HG03342 (cell line): Measurements from ENCODE around the gene CDYL.

Experiments used
- ATAC-seq: cut with Tn5 transposase; IDR thresholded peaks from one replicate; pipeline ENCODE4 v1.9.1; 2021; ENCODE audit warnings: mild to moderate bottlenecking, moderate library complexity; ENCODE audit not compliant: unreplicated experiment

The CDYL gene

DNA sequence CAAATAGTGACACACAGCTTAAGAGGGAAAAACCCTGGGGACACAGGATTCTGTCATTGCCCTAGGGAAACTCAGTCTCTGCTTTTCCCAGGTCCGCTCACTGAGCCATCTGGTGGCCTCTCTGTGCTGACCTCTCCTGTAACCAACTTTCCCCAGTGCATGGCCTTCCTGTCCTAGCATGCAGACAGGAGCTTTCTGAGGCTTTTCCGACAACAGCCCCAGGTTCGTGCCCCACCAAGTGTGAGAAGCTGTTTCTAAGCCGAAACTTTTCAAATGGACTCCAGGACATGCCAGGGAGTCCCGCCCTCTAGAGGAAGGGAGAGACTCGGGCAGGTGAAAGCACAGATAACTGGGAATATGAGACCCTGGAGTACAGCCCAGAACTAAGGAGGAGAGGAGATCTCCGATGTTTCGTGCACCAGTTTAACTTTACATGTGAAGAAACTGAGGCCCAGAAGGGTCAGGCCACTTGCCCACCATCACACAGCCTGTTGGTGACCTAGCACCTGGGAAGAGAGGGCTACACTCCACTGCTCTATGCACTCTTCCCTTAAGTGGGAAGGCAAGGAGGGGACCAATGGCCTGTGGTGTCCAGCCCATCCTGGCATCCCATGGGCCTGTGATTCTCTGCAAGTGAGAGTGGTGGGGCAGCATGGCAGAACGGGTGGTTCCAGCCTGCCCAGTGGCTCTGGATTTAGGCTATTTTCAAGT is 181.5 kb downstream of the CDYL start:
- ATAC-seq: no peak

DNA sequence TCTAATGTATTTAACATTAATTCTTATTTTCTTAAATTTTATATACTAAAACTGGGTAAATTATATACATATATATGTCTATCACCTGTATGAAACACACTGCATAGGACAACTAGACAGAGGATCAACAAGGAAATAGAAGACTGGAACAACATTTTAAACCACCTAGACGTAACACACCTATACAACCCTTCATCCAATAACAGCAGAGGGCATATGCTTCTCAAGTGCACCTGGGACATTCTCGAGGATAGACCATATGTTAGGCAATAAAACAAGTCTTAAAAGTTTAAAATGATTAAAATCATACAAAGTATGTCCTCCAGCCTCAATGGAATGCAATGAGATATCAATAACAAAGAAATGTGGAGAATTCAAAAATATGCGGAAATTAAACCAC is 182.4 kb downstream of the CDYL start:
- ATAC-seq: no peak

DNA sequence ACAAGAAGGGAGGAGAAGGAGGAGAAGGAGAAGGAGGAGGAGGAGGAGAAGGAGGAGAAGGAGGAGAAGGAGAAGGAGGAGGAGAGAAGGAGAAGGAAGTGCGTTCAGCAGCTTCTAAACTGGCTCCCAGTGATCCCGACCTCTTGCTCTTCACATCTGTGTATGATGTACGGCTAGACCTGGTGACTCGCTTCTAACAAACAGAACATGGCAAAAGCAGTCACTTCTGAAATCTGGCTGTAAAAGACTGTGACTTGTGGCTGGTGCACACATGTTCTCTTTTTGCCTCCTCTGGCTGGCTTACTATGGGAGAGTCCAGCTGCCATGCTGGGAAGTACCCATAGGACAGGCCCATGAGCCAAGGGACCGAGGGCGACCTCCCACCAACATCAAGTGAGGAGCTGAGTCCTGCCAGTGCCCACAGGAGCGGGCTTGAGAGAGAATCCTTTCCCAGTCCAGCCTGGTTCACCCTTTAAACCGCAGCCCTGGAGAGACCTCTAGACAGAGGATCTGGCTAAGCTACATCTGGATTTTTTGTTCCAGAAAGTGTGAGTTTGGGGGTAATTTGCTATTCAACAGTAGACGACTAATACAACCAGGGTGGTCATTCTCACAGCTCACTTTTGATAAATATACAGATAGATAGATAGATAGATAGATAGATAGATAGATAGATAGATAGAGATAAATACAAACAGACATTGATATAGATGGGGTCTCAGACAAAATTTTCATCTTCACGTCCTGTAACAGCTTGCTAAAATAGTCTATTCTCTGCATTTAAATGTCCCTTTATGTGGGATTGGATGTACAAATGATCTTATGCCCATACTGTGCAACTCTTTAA is 185.3 kb downstream of the CDYL start:
- no peak for ATAC-seq

DNA sequence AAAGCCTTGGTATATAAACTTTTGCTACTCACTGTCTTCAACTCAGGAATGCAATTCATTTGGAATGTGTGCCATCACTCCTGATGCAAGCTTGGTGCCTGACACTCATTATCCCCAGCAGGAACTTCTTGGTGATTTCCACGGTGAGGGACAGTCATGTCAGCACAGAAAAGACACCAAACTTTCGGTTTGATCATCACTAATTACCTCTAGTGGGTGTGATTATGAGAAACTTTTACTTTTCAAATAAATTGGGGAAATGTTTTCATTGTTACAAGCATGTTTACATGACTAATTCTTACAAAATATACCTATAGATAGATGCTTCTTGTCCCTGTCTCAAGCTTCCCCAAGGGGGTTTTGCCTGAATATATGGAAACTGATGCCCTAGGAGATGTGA is 186.7 kb downstream of the CDYL start:
- ATAC-seq: no peak

DNA sequence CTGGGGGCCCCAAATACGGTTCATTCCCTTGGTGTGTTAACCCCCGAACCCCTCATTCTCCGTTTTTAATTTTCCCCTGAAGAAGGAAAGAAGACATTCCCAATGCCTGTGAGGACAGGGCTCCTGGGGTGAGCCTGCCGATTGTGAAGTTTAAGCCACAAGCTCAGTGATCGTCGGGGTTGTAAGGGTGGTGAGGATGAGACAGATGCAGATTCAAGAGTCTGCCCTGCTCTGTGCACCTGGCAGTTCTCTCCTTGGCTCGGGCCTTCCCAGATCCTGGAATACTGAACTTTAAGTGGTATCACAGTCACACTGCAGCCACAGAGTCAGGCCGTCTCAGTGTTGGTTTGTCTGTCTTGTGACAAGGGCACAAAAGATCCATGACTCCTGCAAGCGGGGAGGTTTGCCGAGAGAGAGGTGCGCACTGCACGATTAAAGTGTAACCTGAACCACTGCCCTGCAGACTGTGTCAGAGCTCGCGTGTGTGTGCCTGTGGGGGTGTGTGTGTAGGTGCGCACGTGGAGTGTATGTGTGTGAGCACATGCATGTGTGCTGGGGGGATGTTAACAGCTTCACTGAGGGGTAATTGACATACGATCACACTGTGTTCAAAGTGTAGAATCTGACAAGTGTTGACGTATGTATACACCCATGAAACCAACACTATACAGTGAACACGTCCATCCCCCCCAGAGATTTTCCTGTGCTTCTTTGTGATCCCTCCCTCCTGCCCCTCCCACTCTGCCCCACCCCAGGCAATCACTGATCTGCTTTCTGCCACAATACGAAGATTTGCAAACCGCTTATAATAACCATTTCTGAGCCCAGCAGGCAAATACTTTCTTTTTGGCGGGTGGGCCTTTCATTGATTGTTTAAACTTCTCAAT is 188.7 kb downstream of the CDYL start:
- no peak for ATAC-seq

DNA sequence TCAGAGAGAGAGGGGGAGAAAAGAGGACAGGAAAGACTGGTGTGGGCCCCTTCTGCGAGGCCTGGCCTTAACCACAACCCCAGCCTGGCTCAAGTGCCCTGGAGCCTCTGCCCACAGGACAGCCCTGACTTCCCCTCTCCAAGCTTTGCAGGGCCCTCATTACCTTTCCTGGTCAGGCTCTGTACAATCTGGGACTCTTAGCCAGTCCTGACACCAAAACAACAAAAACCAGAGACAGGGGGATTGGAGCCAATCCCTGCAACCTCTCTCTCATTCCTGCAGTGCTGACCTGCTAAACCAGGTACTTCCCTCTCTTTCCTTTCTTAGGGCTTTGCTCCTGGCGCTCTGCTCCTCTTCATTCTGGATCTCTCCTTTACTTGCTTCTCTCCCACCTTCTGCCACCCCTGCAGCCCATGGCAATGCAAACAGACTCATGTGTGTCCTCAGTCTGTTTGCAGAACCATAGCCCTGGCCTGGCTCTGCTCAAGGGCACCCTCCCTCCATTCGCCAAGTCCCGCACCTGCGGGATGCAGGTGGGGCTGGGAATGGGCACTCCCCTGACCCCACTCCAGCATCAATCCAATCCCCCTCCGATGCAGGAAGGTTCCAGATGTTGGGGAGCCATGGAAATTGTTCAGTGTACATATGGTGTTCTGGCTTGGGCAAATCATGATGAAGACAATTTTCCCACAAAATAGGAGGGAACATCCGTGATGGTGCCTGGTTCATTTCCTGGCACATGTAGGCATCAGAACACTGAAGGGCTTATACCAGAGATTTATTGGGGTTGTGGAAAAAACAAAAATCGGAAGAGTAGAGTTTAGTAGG is 189.6 kb downstream of the CDYL start:
- ATAC-seq: no peak

DNA sequence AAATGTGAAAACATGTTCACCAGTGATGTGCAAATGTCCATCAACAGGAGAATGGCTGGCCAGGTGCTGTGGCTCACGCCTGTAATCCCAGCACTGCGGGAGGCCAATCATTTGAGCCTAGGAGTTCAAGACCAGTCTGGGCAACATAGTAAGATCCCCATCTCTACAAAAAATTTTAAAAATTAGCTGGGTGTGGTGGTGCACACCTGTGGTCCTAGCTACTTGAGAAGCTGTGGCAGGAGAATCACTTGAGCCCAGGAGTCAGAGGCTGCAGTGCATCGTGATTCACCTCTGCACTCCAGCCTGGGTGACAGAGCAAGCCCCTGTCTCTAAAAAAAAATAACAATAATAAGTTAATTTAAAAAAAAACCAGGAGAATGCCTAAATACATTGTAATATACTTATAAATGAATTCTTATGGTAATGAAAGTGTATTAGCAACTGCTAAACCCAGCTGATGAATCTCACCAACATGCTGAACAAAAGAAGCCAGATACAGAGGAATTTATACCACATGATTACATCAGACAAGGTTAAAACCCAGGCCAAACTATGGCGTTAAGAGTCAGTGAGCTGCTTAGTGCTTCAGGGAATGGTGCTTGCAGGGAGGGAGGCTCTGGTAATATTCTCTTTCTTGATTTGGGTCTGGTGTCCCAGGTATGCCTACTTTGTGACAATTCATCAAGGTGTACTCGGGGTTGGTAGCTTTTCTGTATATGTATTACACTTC is 191.3 kb downstream of the CDYL start:
- no peak for ATAC-seq

DNA sequence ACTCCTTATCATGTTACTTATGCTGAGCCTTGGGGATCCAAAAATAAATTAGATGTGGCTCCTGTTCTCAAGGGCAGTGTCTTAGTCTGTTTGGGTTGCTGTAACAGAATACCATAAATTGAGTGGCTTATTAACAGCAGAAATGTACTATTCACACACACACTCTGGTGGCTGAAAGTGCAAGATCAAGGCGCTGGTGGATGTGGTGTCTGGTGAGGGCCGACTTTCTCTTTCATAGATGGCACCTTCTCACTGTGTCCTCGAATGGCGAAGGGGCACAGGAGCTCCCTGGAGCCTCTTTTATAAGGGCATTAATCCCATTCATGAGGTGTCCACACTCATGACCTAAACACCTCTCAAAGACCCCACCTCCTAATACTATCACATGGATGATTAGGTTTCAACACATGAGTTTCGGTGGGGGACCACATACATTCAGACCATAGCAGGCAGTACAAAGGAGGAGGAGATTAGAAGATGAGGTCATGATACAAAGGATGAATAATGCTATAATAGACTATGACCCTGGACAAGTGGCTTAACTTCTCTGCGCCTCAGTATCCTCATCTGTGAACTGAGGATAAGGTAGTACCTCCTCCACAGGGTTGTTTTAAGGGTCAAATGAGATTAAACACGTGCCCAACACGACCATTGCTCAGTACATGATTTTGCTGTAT is 193.5 kb downstream of the CDYL start:
- no peak for ATAC-seq

DNA sequence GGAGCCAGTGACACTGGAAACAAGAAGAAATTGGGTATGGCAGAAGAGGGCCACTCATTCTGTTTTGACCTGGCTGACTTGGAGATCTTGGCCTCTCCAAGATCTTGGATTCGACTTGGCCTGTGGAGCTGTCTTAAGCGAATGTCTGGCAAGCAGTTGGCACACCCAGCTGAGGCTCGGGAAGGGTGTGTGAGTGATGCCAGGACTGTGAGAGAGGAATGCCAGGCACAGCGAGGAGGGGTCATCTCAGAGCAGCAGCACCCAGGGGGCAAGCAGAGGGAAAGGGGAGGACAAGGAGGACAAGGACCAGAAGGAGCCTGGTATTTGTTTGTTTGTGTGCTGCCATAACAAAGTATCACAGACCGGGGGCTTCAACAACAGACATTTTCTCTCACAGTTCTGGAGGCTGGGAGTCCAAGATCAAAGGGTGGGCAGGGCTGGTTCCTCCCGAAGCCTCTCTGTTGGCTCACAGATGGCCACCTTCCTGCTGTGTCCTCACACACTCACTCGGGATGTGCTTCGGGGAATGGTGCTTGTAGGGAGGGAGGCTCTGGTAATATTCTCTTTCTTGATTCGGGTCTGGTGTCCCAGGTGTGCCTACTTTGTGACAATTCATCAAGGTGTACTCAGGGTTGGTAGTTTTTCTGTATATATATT is 194.7 kb downstream of the CDYL start:
- ATAC-seq: no peak

DNA sequence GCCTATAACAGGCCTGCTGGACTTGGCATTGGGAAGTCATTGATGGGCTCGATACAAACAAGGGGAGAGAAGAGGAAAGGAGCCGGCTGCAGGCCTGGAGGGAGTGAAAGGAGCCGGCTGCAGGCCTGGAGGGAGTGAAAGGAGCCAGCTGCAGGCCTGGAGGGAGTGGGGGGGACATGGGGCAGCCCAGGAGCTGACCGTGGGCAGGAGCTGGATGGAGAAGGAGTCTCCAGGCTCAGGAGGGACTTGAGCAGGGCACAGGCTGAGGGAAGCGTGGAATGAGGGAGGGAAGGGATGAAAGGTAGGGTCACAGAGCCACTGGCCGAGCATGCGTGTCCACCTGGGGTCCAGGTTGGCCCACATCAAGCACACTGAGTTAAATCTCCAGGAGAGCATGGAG is 195.6 kb downstream of the CDYL start:
- ATAC-seq: no peak

DNA sequence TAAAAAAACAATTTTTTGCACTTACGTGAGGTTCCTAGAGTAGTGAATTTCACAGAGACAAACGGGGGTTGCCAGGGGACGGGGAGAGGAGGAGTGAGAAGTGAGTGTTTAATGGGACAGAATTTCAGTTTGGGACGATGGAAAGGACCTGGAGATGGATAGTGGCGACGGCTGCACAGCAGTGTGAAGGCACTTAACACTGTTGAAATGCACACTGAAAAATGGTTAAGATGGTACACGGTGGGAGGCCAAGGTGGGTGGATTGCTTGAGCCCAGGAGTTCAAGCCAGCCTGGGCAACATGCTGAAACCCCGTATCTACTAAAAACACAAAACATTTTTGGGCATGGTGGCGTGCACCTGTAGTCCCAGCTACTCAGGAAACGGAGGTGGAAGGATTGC is 196.2 kb downstream of the CDYL start:
- ATAC-seq: no peak

DNA sequence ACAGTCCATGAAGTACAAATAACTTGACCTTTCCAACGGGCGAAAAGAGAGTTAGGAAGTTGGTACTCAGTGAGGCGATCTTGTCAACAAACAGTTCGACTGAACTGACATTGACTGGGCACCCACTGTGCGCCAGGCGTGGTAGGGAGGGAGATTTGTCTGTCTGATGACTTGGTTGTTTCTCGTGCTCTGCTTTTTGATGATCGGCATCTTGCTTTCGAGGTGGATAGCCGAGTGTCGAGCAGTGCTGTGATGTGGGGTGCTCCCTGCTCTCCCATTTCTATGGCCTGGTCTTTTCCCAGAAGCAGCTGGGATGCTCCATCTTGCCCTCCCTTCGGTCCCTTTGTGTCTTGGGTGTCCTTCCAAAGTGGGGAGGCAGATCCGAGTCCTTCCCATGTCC is 197.2 kb downstream of the CDYL start:
- ATAC-seq: no peak

DNA sequence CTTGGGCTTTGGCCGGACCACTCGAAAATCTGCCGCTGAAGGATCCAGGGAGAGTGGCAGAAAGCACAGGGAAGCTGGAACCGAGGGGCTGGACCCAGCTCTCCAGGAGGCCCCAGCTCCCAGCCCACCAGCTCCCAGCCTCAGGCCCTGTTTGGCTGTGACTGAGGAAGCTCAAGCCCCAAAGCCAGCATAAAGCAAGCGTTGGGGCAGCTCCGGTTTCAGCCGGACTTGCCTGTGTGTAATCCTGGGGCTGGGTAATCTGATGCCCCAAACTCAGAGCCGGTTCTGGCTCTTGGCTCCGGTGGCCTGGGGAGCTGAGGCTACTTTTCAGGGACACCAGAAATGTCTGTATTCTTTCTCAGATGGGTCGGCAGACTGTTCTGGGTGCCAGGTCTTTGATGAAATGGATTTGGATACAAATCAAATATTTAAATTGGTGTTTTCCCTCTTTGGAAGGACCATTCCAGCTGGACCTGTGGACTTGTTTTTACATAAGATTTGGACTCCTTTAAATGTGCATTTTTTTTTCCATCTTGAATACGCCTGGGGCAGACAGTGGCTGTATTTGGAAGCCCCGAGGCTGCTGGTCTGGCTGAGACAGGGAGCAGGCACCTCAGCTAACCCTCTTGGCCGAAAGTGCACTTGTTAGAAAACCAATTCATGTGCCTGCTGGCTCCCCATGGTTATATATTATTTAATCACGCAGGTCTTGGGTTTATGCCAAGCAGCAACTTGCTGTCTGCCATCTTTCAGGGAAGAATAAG is 198.0 kb downstream of the CDYL start:
- ATAC-seq: no peak

DNA sequence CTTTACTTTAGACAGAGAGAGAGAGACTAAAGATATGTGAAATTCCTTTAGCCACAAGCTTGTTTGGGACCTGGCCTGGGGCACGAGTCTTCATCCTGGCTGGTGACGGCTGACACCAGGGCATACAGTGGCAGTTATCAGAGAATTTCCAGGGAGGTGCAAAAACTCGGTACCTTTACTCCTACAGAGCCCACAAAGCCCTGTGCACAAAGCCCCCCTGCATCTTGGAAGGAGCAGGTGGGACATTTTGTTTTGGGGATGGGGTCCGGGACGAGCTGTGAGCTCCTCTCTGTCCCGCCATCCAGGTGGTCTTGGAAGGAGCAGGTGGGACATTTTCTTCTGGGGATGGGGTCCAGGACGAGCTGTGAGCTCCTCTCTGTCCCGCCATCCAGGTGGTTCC is 198.8 kb downstream of the CDYL start:
- ATAC-seq: no peak

DNA sequence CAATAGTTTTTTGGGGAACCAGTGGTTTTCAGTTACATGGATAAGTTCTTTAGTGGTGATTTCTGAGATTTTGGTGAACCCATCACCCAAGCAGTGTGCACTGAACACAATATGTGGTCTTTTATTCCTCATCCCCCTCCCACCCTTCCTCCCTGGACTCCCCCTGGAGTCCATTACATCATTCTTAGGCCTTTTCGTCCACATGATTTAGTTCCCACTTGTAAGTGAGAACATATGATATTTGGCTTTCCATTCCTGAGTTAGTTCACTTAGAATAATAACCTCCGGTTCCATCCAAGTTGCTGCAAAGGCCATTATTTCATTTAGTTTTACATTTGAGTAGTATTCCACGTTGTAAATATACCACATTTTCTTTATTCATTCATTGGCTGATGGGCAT is 199.3 kb downstream of the CDYL start:
- ATAC-seq: no peak

DNA sequence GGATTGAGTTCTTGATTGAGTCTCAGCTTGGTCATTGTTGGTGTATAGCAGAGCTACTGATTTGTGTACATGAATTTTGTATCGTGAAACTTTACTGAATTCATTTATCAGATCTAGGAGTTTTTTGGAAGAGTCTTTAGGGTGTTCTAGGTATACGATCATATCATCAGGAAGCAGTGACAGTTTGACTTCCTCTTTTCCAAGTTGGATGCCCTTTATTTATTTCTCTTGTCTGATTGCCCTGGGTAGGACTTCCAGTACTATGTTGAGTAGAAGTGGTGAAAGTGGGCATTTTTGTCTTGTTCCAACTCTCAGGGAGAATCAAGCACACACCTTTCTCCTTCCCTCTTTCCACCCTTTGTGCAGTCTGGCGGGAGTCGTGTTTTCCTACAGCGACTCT is 201.3 kb downstream of the CDYL start:
- ATAC-seq: no peak

DNA sequence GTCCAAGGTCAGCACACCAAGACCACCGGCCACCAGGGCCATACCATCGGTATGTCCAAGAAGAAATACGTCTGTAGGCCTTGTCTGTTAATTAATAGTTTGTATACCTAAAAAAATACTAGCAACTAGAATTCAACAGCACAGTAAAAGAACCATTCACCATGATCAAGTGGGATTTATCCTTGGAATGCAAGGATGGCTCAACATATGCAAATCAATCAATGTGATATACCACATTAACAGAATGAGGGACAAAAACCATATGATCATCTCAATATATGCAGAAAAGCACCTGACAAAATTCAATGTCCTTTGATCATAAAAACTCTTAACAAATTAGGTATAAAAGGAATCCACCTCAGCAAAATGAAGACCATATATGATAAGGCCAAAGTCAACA is 203.2 kb downstream of the CDYL start:
- ATAC-seq: no peak

DNA sequence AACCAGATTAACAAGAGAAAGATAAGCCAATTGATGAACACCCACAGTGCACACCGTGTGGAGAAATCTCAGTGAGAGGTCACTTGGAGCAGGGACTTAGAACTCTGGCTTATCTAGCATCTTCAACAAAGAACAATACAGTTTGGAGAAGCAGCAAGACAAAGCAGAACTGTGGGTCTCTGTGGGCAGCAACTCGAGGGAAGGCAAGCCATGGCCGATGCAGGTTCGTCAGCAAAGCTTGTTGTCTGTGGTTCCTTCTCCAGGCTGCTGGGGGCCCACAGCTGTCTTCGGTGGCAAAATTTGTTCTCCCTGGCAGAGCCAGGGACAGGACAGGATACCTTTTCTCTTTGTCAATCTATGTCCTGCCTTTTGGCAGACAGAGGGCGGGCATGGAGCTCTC is 205.6 kb downstream of the CDYL start:
- ATAC-seq: no peak
